Pancreas (tissue), 10 donors: Measurements from ENCODE around the gene MLANA. TPM values are rescaled to one million over a fixed set of nuclear protein-coding genes. Genes with fewer than 3 reads are reported as not detected.

Source experiments
- ATAC-seq, 4 donors: fragments of 200-7000 bp; cut with Tn5 transposase; one replicate each; pipeline versions ENCODE4 v1.8.0 to v1.9.1; 2020; ENCODE audit warnings: mild to moderate bottlenecking in 4 of 4, moderate library complexity in 4 of 4
- DNase-seq, 6 donors: peaks; one replicate each; pipeline ENCODE4 v3.0.0-alpha.2; 2020
- FAIRE-seq: peaks from 2 replicates; lab custom pipeline; 2012; peaks lifted over from hg19 to GRCh38; lab: Jason Lieb, UNC
- H3K27ac ChIP-seq, 4 donors: fragments of 200-600 bp; sonication (generic); 1 replicate in 3 of 4; 2 replicates in 1 of 4; pipeline versions ENCODE4 v1.5.0 to v1.8.0; 2020
- H3K27me3 ChIP-seq, 4 donors: fragments of 200-600 bp; one replicate each; pipeline ENCODE4 v1.8.0; 2021
- H3K36me3 ChIP-seq, 3 donors: fragments of 200-600 bp; sonication (generic) in 1 of 3; one replicate each; pipeline versions ENCODE4 v1.5.0 to v1.8.0; 2020 to 2021
- H3K4me1 ChIP-seq, 3 donors: fragments of 200-600 bp; one replicate each; pipeline ENCODE4 v1.8.0; 2021
- H3K4me3 ChIP-seq, 4 donors: fragments of 200-600 bp; sonication (generic) in 2 of 4; one replicate each; pipeline versions ENCODE4 v1.5.0 to v1.8.0; 2020 to 2021
- H3K9me3 ChIP-seq, 4 donors: fragments of 200-600 bp; one replicate each; pipeline ENCODE4 v1.8.0; 2021
- CTCF ChIP-seq, 4 donors: fragments of 200-600 bp; sonication (generic) in 3 of 4; IDR thresholded peaks; one replicate each; pipeline versions ENCODE4 v1.5.0 to v1.8.0; 2021; ENCODE audit warnings: antibody characterized with exemption in 4 of 4
- WGBS, 2 donors: extraction: QIAGEN DNeasy Blood & Tissue Kit; methylation state at CpG; one replicate each; pipeline ENCODE4 v1.1.7; 2013; 5-methylcytosine and 5-hydroxymethylcytosine counted together
- intact Hi-C, 3 donors: fragments of 100-400 bp; cut with DNase I; formaldehyde crosslinking; loops; one replicate each; pipeline versions ENCODE4 v1.11.1 to v1.14.2; 2022
- polyA plus RNA-seq, 2 donors: library from polyadenylated mRNA; stranded (reverse); fragments of 200-250 nt; gene quantifications; one replicate each; pipeline ENCODE4 v1.2.3, GENCODE V29; 2013
- total RNA-seq, 6 donors: library from RNA; stranded (reverse); fragmentation: NEBNext Ultra II Directional in 4 of 6; extraction: Animal tissue kit (Norgen Biotek cat#: 25700) in 4 of 6; gene quantifications; one replicate each; pipeline versions ENCODE4 v1.2.1 to v1.2.4, GENCODE V29; 2021 to 2023
- donor health status: healthy with polysubstance abuse.
- donor health status: DM: no; HTN: no; CAD: no; lungs with moderate emphysema.
- donor health status: DM: no; HTN: no; CAD: no.
- donor health status: control.
- donor health status: control.
- donor health status: Bipolar disorder and iron deficiency.
- donor health status: DM: yes; HTN: yes; CAD: no.
- donor health status: DM: no; HTN: no; CAD: no.
- donor health status: DM: no; HTN: no; CAD: no.
- donor health status: DM: yes; HTN: yes; CAD: no.

Gene MLANA
- total and polyA plus RNA-seq, 8 donors = not detected

GRCh38 chr9:5915438-5915837 lies 24.7 kb downstream of the MLANA start:
- intact Hi-C loops = no loop called here
- no peak for FAIRE-seq
- TF ChIP-seq CTCF (IDR thresholded peaks at IDR 0.05) = no peak
- WGBS, 2 donors = 95 to 96% methylated on average over 4 of the region's 4 CpGs
- Histone ChIP-seq H3K27me3 (no peaks in the 10 kb centered on the region), H3K4me3 (no peak overlapping the region), H3K9me3 (no peaks in the 10 kb centered on the region), H3K36me3 (no peaks in the 10 kb centered on the region), H3K4me1 (no peaks in the 10 kb centered on the region), H3K27ac (no peak overlapping the region)
- no peak for DNase-seq
- ATAC-seq = no peak

DNA sequence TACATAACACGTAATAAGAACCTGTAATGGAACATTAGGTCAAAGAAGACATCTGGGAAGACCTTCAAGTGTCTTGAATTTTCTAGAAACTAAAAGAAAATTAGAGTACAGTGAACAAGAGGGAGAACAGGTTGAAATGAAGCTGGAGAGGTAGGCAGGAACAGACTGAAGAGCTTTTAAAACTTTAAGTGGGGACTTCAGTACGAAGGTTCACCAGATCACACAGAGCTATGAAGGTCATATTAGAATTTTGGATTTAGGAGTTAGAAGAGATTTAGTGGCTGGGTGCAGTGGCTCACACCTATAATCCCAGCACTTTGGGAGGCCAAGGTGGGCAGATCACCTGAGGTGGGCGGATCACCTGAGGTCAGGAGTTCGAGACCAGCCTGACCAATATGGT lies 26.6 kb downstream of the MLANA start:
- H3K4me3 ChIP-seq = no peak overlapping the region
- DNase-seq (no peak), FAIRE-seq (no peak), ATAC-seq (no peak)
- TF ChIP-seq CTCF (IDR thresholded peaks at IDR 0.05) = no peak
- H3K9me3 ChIP-seq = no peaks in the 10 kb centered on the region
- H3K27me3 ChIP-seq = no peaks in the 10 kb centered on the region
- intact Hi-C loops = no loop called here
- H3K36me3 ChIP-seq = no peaks in the 10 kb centered on the region
- peaks cover 0 to 5% (median under 1%) of the 10 kb centered on the region in 3 donors for H3K4me1 ChIP-seq
- 95 to 98% methylated on average over 4 of the region's 4 CpGs for WGBS, 2 donors
- H3K27ac ChIP-seq = no peak overlapping the region

DNA sequence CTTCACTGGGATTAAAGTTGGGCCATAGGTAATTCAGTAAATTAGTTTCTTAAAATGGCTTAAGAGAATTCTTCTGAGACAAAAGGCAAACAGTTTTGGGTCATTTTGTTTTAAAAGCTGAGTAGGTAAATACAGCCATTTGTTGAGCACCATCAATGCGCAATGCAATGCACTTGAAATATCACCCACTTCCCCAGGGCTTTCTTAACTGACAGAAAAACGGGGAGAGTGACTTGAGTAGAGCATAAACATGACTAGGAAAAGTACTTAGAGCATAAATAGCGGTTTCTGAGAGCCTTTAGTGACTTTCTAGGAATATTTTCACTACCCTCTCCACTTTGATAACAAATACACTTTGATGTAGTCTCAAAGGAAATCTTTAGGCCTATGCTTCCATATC lies 27.2 kb downstream of the MLANA start:
- no peak for FAIRE-seq
- 64 to 65% methylated on average over 3 of the region's 3 CpGs for WGBS, 2 donors
- DNase-seq = no peak
- Histone ChIP-seq H3K36me3 (no peaks in the 10 kb centered on the region), H3K4me3 (no peak overlapping the region), H3K27ac (no peak overlapping the region), H3K4me1 (peaks cover 0 to 9% (median 5%) of the 10 kb centered on the region in 3 donors), H3K9me3 (no peaks in the 10 kb centered on the region), H3K27me3 (no peaks in the 10 kb centered on the region)
- TF ChIP-seq CTCF (IDR thresholded peaks at IDR 0.05) = no peak
- intact Hi-C loops = no loop called here
- no peak for ATAC-seq

DNA sequence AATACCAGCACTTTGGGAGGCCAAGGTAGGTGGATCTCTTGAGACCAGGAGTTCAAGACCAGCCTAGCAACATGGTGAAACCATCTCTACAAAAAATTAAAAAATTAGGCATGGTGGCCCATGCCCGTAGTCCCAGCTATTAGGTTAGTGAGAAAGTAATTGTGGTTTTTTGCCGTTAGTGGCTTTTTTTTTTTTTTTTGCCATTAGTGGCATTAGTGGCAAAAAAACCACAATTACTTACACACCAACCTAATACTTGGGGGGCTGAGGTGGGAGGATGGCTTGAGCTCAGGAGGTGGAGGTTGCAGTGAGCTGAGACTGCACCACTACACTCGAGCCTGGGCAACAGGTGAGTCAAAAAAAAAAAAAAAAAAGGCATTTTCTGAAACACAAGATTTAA lies 27.8 kb downstream of the MLANA start:
- ATAC-seq = no peak
- Histone ChIP-seq H3K4me1 (peaks cover 0 to 13% (median 6%) of the 10 kb centered on the region in 3 donors), H3K27me3 (no peaks in the 10 kb centered on the region), H3K9me3 (no peaks in the 10 kb centered on the region), H3K4me3 (no peak overlapping the region), H3K27ac (no peak overlapping the region), H3K36me3 (no peaks in the 10 kb centered on the region)
- DNase-seq = no peak
- WGBS, 2 donors = 91 to 96% methylated on average over 3 of the region's 3 CpGs
- no peak for TF ChIP-seq CTCF (IDR thresholded peaks at IDR 0.05)
- no peak for FAIRE-seq
- intact Hi-C loops = no loop called here

DNA sequence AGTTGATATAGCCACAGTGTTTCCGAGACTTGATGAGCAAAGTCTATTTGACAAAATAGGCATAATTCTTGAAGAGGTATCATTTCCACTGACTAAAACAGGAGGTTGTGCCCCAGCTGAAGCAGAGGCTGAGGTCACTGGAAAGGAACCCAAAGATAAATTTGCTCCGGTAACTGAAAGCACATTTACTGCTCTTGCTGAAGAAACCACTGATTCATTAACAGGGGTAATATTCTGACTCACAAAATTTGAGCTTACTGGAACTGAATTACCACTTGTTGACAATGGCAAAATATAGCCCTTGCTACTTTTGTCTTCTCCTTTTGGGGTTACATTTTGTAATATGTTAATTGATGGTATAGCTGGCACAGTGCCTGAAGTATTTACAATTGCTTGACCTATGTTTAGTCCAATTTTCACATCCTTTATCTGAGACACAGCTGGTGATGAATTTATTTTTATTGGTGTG lies 30.2 kb downstream of the MLANA start:
- WGBS, 2 donors = 93 to 97% methylated on average over 2 of the region's 2 CpGs
- peaks cover 0 to 13% (median 6%) of the 10 kb centered on the region in 3 donors for H3K4me1 ChIP-seq
- H3K4me3 ChIP-seq = no peak overlapping the region
- H3K9me3 ChIP-seq = no peaks in the 10 kb centered on the region
- FAIRE-seq = no peak
- no peak for ATAC-seq
- no peak overlapping the region for H3K27ac ChIP-seq
- no peak for DNase-seq
- peaks cover 0 to 8% (median 0%) of the 10 kb centered on the region in 3 donors for H3K36me3 ChIP-seq
- H3K27me3 ChIP-seq = no peaks in the 10 kb centered on the region
- no peak for TF ChIP-seq CTCF (IDR thresholded peaks at IDR 0.05)
- intact Hi-C loops = no loop called here
